GM12873 (cell line): Measurements from ENCODE around the gene LST1.

Source experiments
- TF ChIP-seq, protein P1 (sequence below): IDR thresholded peaks from 2 replicates; pipeline ENCODE4 v1.5.1; 2012; ENCODE audit warnings: low read depth, mild to moderate bottlenecking, moderate library complexity, low read length, control low read depth; ENCODE audit not compliant: insufficient read depth; ENCODE audit errors: missing control alignments

The LST1 gene

DNA sequence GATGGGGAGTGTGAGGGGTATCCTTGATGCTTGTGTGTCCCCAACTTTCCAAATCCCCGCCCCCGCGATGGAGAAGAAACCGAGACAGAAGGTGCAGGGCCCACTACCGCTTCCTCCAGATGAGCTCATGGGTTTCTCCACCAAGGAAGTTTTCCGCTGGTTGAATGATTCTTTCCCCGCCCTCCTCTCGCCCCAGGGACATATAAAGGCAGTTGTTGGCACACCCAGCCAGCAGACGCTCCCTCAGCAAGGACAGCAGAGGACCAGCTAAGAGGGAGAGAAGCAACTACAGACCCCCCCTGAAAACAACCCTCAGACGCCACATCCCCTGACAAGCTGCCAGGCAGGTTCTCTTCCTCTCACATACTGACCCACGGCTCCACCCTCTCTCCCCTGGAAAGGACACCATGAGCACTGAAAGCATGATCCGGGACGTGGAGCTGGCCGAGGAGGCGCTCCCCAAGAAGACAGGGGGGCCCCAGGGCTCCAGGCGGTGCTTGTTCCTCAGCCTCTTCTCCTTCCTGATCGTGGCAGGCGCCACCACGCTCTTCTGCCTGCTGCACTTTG, 10.7 kb upstream of the LST1 start, which contains the start of gene TNF:
Gene TNF (plus strand): TSS at position 231 of the 567 bp plus-strand sequence. CDS start 177 bp downstream, at position 408.
- TF ChIP-seq, protein P1, sequence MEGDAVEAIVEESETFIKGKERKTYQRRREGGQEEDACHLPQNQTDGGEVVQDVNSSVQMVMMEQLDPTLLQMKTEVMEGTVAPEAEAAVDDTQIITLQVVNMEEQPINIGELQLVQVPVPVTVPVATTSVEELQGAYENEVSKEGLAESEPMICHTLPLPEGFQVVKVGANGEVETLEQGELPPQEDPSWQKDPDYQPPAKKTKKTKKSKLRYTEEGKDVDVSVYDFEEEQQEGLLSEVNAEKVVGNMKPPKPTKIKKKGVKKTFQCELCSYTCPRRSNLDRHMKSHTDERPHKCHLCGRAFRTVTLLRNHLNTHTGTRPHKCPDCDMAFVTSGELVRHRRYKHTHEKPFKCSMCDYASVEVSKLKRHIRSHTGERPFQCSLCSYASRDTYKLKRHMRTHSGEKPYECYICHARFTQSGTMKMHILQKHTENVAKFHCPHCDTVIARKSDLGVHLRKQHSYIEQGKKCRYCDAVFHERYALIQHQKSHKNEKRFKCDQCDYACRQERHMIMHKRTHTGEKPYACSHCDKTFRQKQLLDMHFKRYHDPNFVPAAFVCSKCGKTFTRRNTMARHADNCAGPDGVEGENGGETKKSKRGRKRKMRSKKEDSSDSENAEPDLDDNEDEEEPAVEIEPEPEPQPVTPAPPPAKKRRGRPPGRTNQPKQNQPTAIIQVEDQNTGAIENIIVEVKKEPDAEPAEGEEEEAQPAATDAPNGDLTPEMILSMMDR: no peak

DNA sequence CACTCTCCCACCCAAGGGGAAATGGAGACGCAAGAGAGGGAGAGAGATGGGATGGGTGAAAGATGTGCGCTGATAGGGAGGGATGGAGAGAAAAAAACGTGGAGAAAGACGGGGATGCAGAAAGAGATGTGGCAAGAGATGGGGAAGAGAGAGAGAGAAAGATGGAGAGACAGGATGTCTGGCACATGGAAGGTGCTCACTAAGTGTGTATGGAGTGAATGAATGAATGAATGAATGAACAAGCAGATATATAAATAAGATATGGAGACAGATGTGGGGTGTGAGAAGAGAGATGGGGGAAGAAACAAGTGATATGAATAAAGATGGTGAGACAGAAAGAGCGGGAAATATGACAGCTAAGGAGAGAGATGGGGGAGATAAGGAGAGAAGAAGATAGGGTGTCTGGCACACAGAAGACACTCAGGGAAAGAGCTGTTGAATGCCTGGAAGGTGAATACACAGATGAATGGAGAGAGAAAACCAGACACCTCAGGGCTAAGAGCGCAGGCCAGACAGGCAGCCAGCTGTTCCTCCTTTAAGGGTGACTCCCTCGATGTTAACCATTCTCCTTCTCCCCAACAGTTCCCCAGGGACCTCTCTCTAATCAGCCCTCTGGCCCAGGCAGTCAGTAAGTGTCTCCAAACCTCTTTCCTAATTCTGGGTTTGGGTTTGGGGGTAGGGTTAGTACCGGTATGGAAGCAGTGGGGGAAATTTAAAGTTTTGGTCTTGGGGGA, 10.0 kb upstream of the LST1 start:
- TF ChIP-seq, protein P1: no peak

DNA sequence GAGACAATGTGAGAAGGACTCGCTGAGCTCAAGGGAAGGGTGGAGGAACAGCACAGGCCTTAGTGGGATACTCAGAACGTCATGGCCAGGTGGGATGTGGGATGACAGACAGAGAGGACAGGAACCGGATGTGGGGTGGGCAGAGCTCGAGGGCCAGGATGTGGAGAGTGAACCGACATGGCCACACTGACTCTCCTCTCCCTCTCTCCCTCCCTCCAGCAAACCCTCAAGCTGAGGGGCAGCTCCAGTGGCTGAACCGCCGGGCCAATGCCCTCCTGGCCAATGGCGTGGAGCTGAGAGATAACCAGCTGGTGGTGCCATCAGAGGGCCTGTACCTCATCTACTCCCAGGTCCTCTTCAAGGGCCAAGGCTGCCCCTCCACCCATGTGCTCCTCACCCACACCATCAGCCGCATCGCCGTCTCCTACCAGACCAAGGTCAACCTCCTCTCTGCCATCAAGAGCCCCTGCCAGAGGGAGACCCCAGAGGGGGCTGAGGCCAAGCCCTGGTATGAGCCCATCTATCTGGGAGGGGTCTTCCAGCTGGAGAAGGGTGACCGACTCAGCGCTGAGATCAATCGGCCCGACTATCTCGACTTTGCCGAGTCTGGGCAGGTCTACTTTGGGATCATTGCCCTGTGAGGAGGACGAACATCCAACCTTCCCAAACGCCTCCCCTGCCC, 9.0 kb upstream of the LST1 start:
- TF ChIP-seq, protein P1: no peak

DNA sequence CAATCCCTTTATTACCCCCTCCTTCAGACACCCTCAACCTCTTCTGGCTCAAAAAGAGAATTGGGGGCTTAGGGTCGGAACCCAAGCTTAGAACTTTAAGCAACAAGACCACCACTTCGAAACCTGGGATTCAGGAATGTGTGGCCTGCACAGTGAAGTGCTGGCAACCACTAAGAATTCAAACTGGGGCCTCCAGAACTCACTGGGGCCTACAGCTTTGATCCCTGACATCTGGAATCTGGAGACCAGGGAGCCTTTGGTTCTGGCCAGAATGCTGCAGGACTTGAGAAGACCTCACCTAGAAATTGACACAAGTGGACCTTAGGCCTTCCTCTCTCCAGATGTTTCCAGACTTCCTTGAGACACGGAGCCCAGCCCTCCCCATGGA, 8.5 kb upstream of the LST1 start:
- TF ChIP-seq, protein P1: no peak

GRCh38 chr6:31578184-31579118, 7.6 kb upstream of the LST1 start:
- TF ChIP-seq, protein P1: no peak

GRCh38 chr6:31579119-31579505, 7.0 kb upstream of the LST1 start:
- TF ChIP-seq, protein P1: no peak
